ENCODE results near the gene NF1. TPM values are rescaled to one million over a fixed set of nuclear protein-coding genes. Genes with fewer than 3 reads are reported as not detected.

NF1 gene
- total RNA-seq, 1 experiment from 2014 or later = 16.4 TPM

GRCh38 chr17:31320791-31321190 lies 226.0 kb downstream of the NF1 start:
- no peak; the same call in 1 of the 2 replicates for ATAC-seq
- Histone ChIP-seq H3K9me2 (replicated peaks; ENCODE audit: low read length) (no peaks in the 10 kb centered on the region), H3K27me3 (ENCODE audit: low read length) (no peaks in the 10 kb centered on the region), H3F3A (ENCODE audit: low read length, unreplicated experiment) (no peaks in the 10 kb centered on the region), H3K4me3 (ENCODE audit: low read length) (no peak overlapping the region), H3K36me3 (ENCODE audit: low read depth, low read length) (no peaks in the 10 kb centered on the region), H3K9ac (ENCODE audit: low read length) (peak overlapping the region; percentile 16; the same call in 1 of the 2 replicates), H3K79me2 (ENCODE audit: low read length) (no peaks in the 10 kb centered on the region), H3K4me2 (ENCODE audit: low read length) (peak overlapping the region; percentile 58), H3K4me1 (ENCODE audit: insufficient read depth, low read length) (peaks cover 18% of the 10 kb centered on the region), H3K9me3 (ENCODE audit: low read length) (no peaks in the 10 kb centered on the region), H2AFZ (ENCODE audit: low read length) (no peak overlapping the region), H4K20me1 (ENCODE audit: low read length) (no peaks in the 10 kb centered on the region), H3K27ac (ENCODE audit: low read length) (peak overlapping the region; percentile 59)
- ChIA-PET POLR2A (ENCODE audit: unreplicated experiment) (no interaction called here), CTCF (no interaction called here)
- intact Hi-C loops (cut with micrococcal nuclease) = loop anchor here (5.0 kb wide), 1 partner anchor 73 kb away; no protein-coding TSS in a partner anchor
- no peak for DNase-seq
- TF ChIP-seq CTCF (conservative IDR thresholded peaks at IDR 0.05; ENCODE audit: low read depth, low read length) (no peak), EZH2 (IDR thresholded peaks at IDR 0.05; ENCODE audit: low read length, unreplicated experiment) (no peak), EZH2phosphoT487 (IDR thresholded peaks at IDR 0.05; ENCODE audit: borderline replicate concordance, low read length) (no peak)
- BruUV-seq (replicated peaks) = no TSS peak

- Histone ChIP-seq H2AFZ (ENCODE audit: low read length) (no peak within 1 kb of the TSS), H3K4me3 (ENCODE audit: low read length) (no peak within 1 kb of the TSS), H3K27me3 (ENCODE audit: low read length) (no peaks in the 10 kb centered on the region), H3F3A (ENCODE audit: low read length, unreplicated experiment) (no peaks in the 10 kb centered on the region), H3K9me2 (replicated peaks; ENCODE audit: low read length) (no peaks in the 10 kb centered on the region), H3K79me2 (ENCODE audit: low read length) (no peaks in the 10 kb centered on the region), H3K27ac (ENCODE audit: low read length) (peak within 1 kb of the TSS; percentile 59), H3K4me1 (ENCODE audit: insufficient read depth, low read length) (peaks cover 18% of the 10 kb centered on the region), H3K4me2 (ENCODE audit: low read length) (peak within 1 kb of the TSS; percentile 58), H3K9ac (ENCODE audit: low read length) (peak within 1 kb of the TSS; percentile 16; the same call in 1 of the 2 replicates), H4K20me1 (ENCODE audit: low read length) (no peaks in the 10 kb centered on the region), H3K9me3 (ENCODE audit: low read length) (no peaks in the 10 kb centered on the region), H3K36me3 (ENCODE audit: low read depth, low read length) (no peaks in the 10 kb centered on the region)
- TF ChIP-seq EZH2 (IDR thresholded peaks at IDR 0.05; ENCODE audit: low read length, unreplicated experiment) (no peak), EZH2phosphoT487 (IDR thresholded peaks at IDR 0.05; ENCODE audit: borderline replicate concordance, low read length) (no peak), CTCF (conservative IDR thresholded peaks at IDR 0.05; ENCODE audit: low read depth, low read length) (no peak)
- no TSS peak for BruUV-seq (replicated peaks)
- ChIA-PET POLR2A (ENCODE audit: unreplicated experiment) (no interaction called here), CTCF (no interaction called here)
- DNase-seq (peak; percentile 69), ATAC-seq (peak; percentile 72)
- intact Hi-C loops (cut with micrococcal nuclease) = loop anchor here (5.0 kb wide), 1 partner anchor 74 kb away; no protein-coding TSS in a partner anchor
Measured at GRCh38 chr17:31321481-31321880, 226.7 kb downstream of the NF1 start, which contains the start of gene EVI2A. TSS of gene EVI2A (minus strand) at chr17:31321622. CDS start at chr17:31319013, 2,609 bp downstream.

- no peaks in the 10 kb centered on the region for H3K79me2 ChIP-seq (ENCODE audit: low read length)
- ChIA-PET POLR2A (ENCODE audit: unreplicated experiment) (no interaction called here), CTCF (no interaction called here)
- intact Hi-C loops (cut with micrococcal nuclease) = loop anchor here (5.0 kb wide), 1 partner anchor 75 kb away; no protein-coding TSS in a partner anchor
- BruUV-seq (replicated peaks) = no TSS peak
- H3K4me1 ChIP-seq (ENCODE audit: insufficient read depth, low read length) = peaks cover 18% of the 10 kb centered on the region
- peak overlapping the region; percentile 17; the same call in 1 of the 2 replicates for H3K27ac ChIP-seq (ENCODE audit: low read length)
- H3K9me2 ChIP-seq (replicated peaks; ENCODE audit: low read length) = no peaks in the 10 kb centered on the region
- H3K9ac ChIP-seq (ENCODE audit: low read length) = no peak overlapping the region
- ATAC-seq (no peak), DNase-seq (no peak)
- no peaks in the 10 kb centered on the region for H4K20me1 ChIP-seq (ENCODE audit: low read length)
- no peak overlapping the region for H3K4me3 ChIP-seq (ENCODE audit: low read length)
- H3K27me3 ChIP-seq (ENCODE audit: low read length) = no peaks in the 10 kb centered on the region
- no peaks in the 10 kb centered on the region for H3K9me3 ChIP-seq (ENCODE audit: low read length)
- H2AFZ ChIP-seq (ENCODE audit: low read length) = no peak overlapping the region
- TF ChIP-seq EZH2 (IDR thresholded peaks at IDR 0.05; ENCODE audit: low read length, unreplicated experiment) (no peak), EZH2phosphoT487 (IDR thresholded peaks at IDR 0.05; ENCODE audit: borderline replicate concordance, low read length) (no peak), CTCF (conservative IDR thresholded peaks at IDR 0.05; ENCODE audit: low read depth, low read length) (no peak)
- no peaks in the 10 kb centered on the region for H3K36me3 ChIP-seq (ENCODE audit: low read depth, low read length)
- no peak overlapping the region; the same call in 1 of the 2 replicates for H3K4me2 ChIP-seq (ENCODE audit: low read length)
- no peaks in the 10 kb centered on the region for H3F3A ChIP-seq (ENCODE audit: low read length, unreplicated experiment)
Measured at GRCh38 chr17:31321966-31322365, 227.2 kb downstream of the NF1 start.

Data from PC-3 (cell line).